ENCODE measurements around the gene HSPE1.
A peak's percentile ranks its signal among the peaks of the same experiment; 100 is the strongest.

HSPE1 gene

DNA sequence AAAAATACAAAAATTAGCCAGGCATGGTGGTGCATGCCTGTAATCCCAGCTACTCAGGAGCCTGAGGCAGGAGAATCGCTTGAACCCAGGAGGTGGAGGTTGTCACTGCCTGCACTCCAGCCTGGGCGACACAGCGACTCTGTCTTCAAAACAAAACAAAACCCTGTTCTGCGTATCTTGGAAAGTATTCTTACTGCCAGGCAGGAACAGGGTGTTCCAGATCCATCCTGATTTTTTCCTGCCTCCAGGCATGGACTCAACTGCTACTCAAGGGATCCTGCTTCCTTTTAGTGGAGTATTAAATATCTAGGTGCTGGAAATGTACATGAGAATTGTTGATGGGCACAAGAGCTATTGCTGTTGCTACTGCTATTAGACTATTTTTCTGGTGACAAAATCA is 12.8 kb upstream of the HSPE1 start:
- H3K27ac ChIP-seq: no peak overlapping the region
- TF ChIP-seq, protein P1, sequence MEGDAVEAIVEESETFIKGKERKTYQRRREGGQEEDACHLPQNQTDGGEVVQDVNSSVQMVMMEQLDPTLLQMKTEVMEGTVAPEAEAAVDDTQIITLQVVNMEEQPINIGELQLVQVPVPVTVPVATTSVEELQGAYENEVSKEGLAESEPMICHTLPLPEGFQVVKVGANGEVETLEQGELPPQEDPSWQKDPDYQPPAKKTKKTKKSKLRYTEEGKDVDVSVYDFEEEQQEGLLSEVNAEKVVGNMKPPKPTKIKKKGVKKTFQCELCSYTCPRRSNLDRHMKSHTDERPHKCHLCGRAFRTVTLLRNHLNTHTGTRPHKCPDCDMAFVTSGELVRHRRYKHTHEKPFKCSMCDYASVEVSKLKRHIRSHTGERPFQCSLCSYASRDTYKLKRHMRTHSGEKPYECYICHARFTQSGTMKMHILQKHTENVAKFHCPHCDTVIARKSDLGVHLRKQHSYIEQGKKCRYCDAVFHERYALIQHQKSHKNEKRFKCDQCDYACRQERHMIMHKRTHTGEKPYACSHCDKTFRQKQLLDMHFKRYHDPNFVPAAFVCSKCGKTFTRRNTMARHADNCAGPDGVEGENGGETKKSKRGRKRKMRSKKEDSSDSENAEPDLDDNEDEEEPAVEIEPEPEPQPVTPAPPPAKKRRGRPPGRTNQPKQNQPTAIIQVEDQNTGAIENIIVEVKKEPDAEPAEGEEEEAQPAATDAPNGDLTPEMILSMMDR (conservative IDR thresholded peaks at IDR 0.05): no peak
- TF ChIP-seq ZFX (IDR thresholded peaks at IDR 0.05): no peak

DNA sequence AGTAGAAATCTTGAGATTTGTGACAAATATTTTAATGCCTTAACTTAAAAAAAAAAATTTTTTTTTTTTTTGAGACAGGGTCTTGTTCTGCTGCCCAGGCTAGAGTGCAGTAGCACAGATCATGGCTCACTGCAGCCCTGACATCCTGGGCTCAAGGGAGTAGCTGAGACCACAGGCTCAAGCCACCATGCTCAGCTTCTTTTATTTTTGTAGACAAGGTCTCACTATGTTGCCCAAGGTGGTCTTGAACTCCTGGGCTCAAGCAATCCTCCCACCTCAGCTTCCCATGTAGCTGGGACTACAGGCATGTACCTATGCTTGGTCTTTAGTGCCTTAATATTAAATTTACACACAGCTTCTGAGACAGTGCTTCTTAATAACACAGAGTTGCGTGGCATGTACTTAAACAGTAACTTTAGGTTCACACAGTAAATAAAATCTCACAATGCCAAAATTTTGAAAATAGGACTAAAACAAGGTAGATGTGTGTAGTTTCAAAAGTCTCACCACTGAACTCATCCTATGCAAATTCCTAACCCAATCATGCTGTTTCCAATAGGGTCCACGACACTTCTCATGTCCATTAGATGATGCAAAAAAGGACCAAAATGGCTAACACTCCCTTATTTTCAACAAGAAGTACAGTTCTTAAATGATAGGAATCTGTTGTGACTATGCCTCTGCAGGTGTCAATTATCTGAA is 4.6 kb upstream of the HSPE1 start:
- no peak for TF ChIP-seq ZFX (IDR thresholded peaks at IDR 0.05)
- TF ChIP-seq, protein P1 (conservative IDR thresholded peaks at IDR 0.05): no peak
- no peak overlapping the region for H3K27ac ChIP-seq

DNA sequence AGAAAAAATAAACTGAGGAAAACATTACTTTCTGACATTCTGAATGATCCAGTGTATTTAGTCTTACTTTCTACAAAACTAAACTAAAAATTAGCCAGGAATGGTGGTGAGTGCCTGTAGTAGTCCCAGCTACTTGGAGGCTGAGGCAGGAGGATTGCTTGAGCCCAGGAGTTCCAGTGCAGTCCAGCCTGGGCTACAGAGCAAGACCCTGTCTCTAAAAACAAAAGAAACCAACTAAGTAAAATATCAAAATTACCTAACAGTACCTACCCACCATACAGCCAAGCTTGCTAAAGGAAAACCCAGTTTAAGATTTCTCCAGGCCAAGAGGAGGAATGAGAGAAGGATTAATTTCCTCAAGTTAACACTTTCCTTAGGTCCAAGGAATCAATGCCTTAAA is 3.5 kb upstream of the HSPE1 start:
- H3K27ac ChIP-seq: no peak overlapping the region; the same call in 1 of the 2 replicates
- no peak for TF ChIP-seq ZFX (IDR thresholded peaks at IDR 0.05)
- TF ChIP-seq, protein P1 (conservative IDR thresholded peaks at IDR 0.05): no peak

DNA sequence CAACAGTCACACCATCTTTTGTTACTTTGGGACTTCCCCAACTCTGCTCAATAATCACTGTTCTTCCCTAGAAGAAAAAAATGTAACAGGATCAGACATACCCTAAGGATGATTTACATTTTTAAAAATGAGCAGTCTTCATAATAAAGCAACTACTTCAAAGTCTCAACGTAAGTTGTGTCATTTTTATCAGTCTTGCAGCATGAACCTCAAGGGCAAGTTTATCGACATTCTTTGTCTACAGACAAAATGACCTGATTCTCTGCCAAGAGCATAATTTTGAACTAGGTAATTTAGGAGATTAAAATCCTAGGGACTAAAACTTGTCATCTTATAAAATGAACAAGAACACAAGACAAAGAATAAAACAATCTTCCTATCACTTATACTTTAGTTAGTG is 2.9 kb upstream of the HSPE1 start:
- H3K27ac ChIP-seq: no peak overlapping the region

DNA sequence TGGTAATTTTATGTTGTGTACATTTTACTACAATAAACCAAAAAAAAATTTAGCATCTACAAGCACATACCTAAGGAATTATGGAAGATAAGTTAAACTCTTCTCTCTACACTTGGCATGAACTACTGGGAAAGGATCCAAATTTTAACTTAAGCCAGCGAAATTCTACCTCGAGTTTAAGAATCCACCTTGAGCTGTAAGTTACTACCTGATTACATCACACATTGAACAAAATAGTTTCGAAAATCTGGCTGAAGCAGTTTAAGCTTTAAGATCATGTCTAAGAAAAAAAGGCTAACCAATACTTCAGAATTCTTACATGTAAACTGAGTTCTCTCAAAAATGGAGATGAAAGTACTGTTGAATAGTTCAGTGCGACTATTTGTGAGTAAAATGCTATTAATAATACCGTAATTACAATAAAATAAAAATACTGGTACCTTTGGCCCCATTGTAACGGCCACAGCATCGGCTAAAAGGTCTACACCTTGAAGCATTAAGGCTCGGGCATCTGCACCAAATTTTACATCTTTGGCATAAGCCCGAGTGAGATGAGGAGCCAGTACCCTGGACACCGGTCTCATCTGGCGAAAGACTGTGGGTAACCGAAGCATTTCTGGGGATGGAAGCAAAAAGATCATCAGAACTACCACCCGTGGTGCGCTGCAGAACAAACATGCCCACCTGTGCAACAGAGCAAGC is 1.8 kb upstream of the HSPE1 start:
- no peak for TF ChIP-seq ZFX (IDR thresholded peaks at IDR 0.05)
- TF ChIP-seq, protein P1 (conservative IDR thresholded peaks at IDR 0.05): no peak
- H3K27ac ChIP-seq: peak overlapping the region; percentile 99

More for the DNA sequence above, 2.9 kb upstream of the HSPE1 start:
- TF ChIP-seq, protein P1 (conservative IDR thresholded peaks at IDR 0.05): no peak
- no peak for TF ChIP-seq ZFX (IDR thresholded peaks at IDR 0.05)

DNA sequence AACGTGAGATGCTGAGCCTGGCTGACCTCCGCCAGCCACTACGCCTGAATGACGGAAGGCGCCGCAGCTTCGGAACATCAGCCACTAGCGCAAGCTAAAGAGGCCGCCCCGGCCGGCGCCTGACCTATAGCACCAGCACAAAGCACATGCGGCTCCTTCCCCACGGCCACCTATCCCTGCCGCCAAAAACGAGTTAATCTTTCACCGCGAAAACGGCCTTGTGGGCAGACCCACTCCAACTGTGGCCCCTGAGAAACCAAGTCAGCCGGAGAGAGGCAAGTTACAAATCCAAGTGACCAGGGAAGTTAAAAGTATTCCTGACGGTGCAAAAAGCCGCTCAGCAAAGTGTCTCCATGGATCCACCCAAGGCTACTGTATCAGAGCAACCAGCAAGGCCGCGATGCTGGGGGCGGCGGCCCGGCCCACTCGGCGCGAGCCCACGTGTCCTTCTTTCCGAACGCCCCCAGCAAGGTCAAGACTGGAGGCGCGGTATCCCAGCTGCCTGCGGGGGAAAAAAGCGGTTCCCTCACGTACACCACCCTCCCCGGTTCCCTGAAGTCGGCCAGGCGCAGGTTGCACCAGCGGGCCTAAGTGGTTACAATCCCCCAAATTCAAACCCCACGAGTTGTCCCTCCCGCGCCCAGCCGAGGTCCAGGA is 1.1 kb upstream of the HSPE1 start:
- H3K27ac ChIP-seq: peak overlapping the region; percentile 99
- TF ChIP-seq, protein P1 (conservative IDR thresholded peaks at IDR 0.05): no peak
- no peak for TF ChIP-seq ZFX (IDR thresholded peaks at IDR 0.05)
